GM21360 (cell line): ENCODE data around the gene CD70.
"Not testable (repeated sequence)": the region's sequence is repeated elsewhere in the genome, so short reads cannot be mapped to it uniquely, and the experiment has no call there.

Source experiments
- ATAC-seq: cut with Tn5 transposase; IDR thresholded peaks from one replicate; pipeline ENCODE4 v1.9.1; 2021; ENCODE audit warnings: mild to moderate bottlenecking, moderate library complexity; ENCODE audit not compliant: unreplicated experiment

The CD70 gene

GRCh38 chr19:6572217-6572616, 18.7 kb downstream of the CD70 start:
- no peak for ATAC-seq

- ATAC-seq: no peak
Measured at GRCh38 chr19:6571167-6571566, 19.8 kb downstream of the CD70 start.

- ATAC-seq: no peak
Measured at GRCh38 chr19:6570764-6571163, 20.2 kb downstream of the CD70 start.

- no peak for ATAC-seq
Measured at GRCh38 chr19:6568816-6569215, 22.1 kb downstream of the CD70 start.

- ATAC-seq: no peak
Measured at GRCh38 chr19:6568010-6568526, 22.9 kb downstream of the CD70 start.

GRCh38 chr19:6566727-6567126, 24.2 kb downstream of the CD70 start:
- ATAC-seq: not testable (repeated sequence)

GRCh38 chr19:6564393-6564792, 26.6 kb downstream of the CD70 start:
- ATAC-seq: no peak

- ATAC-seq: not testable (repeated sequence)
Measured at GRCh38 chr19:6562437-6562836, 28.5 kb downstream of the CD70 start.

GRCh38 chr19:6556480-6557195, 34.3 kb downstream of the CD70 start:
- ATAC-seq: no peak

- no peak for ATAC-seq
Measured at GRCh38 chr19:6556043-6556449, 34.9 kb downstream of the CD70 start.

- ATAC-seq: no peak
Measured at GRCh38 chr19:6551607-6552450, 39.1 kb downstream of the CD70 start.

GRCh38 chr19:6551091-6551490, 39.9 kb downstream of the CD70 start:
- no peak for ATAC-seq

- not testable (repeated sequence) for ATAC-seq
Measured at GRCh38 chr19:6550679-6551078, 40.3 kb downstream of the CD70 start.

- no peak for ATAC-seq
Measured at GRCh38 chr19:6543866-6544347, 47.0 kb downstream of the CD70 start.

- ATAC-seq: no peak
Measured at GRCh38 chr19:6540918-6541689, 49.8 kb downstream of the CD70 start.

- no peak for ATAC-seq
Measured at GRCh38 chr19:6539514-6539913, 51.4 kb downstream of the CD70 start.
